UCSD-AML1 (cell line): ENCODE measurements around the gene KCNT1.

Experiments
- DNase-seq: peaks from one replicate; lab custom pipeline; 2025; ENCODE audit not compliant: unreplicated experiment; lab: John Stamatoyannopoulos, UW

KCNT1 gene

GRCh38 chr9:135763716-135764446 is 61.9 kb downstream of the KCNT1 start:
- no peak for DNase-seq

GRCh38 chr9:135764731-135765130 is 62.7 kb downstream of the KCNT1 start:
- no peak for DNase-seq

- DNase-seq = no peak
Measured at GRCh38 chr9:135765416-135765815, 63.4 kb downstream of the KCNT1 start.

- no peak for DNase-seq
Measured at GRCh38 chr9:135766251-135766650, 64.3 kb downstream of the KCNT1 start.

GRCh38 chr9:135766707-135767106 is 64.7 kb downstream of the KCNT1 start:
- DNase-seq = no peak

- DNase-seq = no peak
Measured at GRCh38 chr9:135768516-135769218, 66.7 kb downstream of the KCNT1 start.

GRCh38 chr9:135769489-135770202 is 67.7 kb downstream of the KCNT1 start:
- no peak for DNase-seq

- no peak for DNase-seq
Measured at GRCh38 chr9:135770203-135770535, 68.2 kb downstream of the KCNT1 start.

GRCh38 chr9:135770771-135771170 is 68.8 kb downstream of the KCNT1 start:
- no peak for DNase-seq

- no peak for DNase-seq
Measured at GRCh38 chr9:135771401-135772051, 69.5 kb downstream of the KCNT1 start.

- no peak for DNase-seq
Measured at GRCh38 chr9:135772056-135772646, 70.2 kb downstream of the KCNT1 start.

GRCh38 chr9:135772702-135773493 is 70.9 kb downstream of the KCNT1 start:
- no peak for DNase-seq

GRCh38 chr9:135773530-135774238 is 71.7 kb downstream of the KCNT1 start:
- no peak for DNase-seq

GRCh38 chr9:135774239-135774747 is 72.3 kb downstream of the KCNT1 start:
- DNase-seq = no peak

GRCh38 chr9:135774794-135775525 is 73.0 kb downstream of the KCNT1 start:
- no peak for DNase-seq

- DNase-seq = no peak
Measured at GRCh38 chr9:135775911-135776310, 73.9 kb downstream of the KCNT1 start.

- DNase-seq = no peak
Measured at GRCh38 chr9:135776893-135777622, 75.1 kb downstream of the KCNT1 start.

GRCh38 chr9:135777623-135778177 is 75.7 kb downstream of the KCNT1 start:
- no peak for DNase-seq
